ENCODE results near the gene ANXA4.

DNA sequence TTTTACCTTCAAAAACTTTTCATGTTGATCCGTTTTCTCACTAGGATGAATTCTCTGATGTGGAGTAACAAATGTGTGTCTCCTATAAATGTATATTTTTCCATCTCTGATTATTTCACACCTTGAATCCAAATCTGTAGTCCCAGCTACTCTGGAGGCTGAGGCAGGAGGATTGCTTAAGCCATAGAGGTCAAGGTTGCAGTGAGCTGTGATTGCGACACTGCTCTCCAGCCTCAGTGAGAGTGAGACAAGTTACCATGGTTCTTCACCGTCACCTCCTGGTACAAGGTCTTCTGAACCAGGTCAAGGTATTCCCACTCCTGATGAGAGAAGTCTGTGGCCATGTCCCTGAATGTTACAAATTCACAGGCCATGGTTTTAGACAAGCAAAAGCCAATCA lies 102.6 kb downstream of the ANXA4 start:
- no peak for TF ChIP-seq POLR2A (IDR thresholded peaks at IDR 0.05)
- TF ChIP-seq, protein P1, sequence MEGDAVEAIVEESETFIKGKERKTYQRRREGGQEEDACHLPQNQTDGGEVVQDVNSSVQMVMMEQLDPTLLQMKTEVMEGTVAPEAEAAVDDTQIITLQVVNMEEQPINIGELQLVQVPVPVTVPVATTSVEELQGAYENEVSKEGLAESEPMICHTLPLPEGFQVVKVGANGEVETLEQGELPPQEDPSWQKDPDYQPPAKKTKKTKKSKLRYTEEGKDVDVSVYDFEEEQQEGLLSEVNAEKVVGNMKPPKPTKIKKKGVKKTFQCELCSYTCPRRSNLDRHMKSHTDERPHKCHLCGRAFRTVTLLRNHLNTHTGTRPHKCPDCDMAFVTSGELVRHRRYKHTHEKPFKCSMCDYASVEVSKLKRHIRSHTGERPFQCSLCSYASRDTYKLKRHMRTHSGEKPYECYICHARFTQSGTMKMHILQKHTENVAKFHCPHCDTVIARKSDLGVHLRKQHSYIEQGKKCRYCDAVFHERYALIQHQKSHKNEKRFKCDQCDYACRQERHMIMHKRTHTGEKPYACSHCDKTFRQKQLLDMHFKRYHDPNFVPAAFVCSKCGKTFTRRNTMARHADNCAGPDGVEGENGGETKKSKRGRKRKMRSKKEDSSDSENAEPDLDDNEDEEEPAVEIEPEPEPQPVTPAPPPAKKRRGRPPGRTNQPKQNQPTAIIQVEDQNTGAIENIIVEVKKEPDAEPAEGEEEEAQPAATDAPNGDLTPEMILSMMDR (IDR thresholded peaks at IDR 0.05): no peak
- no peak for TF ChIP-seq EP300 (IDR thresholded peaks at IDR 0.05)

Data from tibial nerve (tissue), 4 donors.